H9 (cell line): ENCODE results near the gene TPGS1. TPM values are rescaled to one million over a fixed set of nuclear protein-coding genes. Genes with fewer than 3 reads are reported as not detected.

Source experiments
- DNase-seq: peaks from one replicate; pipeline ENCODE4 v3.0.0-alpha.2; 2017
- H2AFZ ChIP-seq: one replicate; pipeline ENCODE4 v1.6.1; 2013; ENCODE audit warnings: mild to moderate bottlenecking, low read length, control low read depth, moderate library complexity
- H2AK5ac ChIP-seq: 2 replicates; pipeline ENCODE4 v1.6.1; 2013; ENCODE audit warnings: low read length, control low read depth, mixed read lengths; ENCODE audit not compliant: insufficient read length
- H2BK120ac ChIP-seq: one replicate; pipeline ENCODE4 v1.6.1; 2013; ENCODE audit warnings: low read depth, mild to moderate bottlenecking, low read length, control low read depth, inconsistent platforms; ENCODE audit not compliant: poor library complexity, severe bottlenecking
- H2BK12ac ChIP-seq: 2 replicates; pipeline ENCODE4 v1.6.1; 2013; ENCODE audit warnings: low read length, control low read depth, mixed read lengths, low read depth; ENCODE audit not compliant: insufficient read length
- H2BK15ac ChIP-seq: 2 replicates; pipeline ENCODE4 v1.6.1; 2013; ENCODE audit warnings: low read depth, low read length, control low read depth
- H2BK20ac ChIP-seq: one replicate; pipeline ENCODE4 v1.6.1; 2013; ENCODE audit warnings: low read depth, mild to moderate bottlenecking, low read length, control low read depth, inconsistent platforms; ENCODE audit not compliant: poor library complexity, severe bottlenecking
- H2BK5ac ChIP-seq: 2 replicates; pipeline ENCODE4 v1.6.1; 2013; ENCODE audit warnings: low read length, control low read depth, mixed read lengths; ENCODE audit not compliant: insufficient read length
- H3K14ac ChIP-seq: 2 replicates; pipeline ENCODE4 v1.6.1; 2013; ENCODE audit warnings: low read length, control low read depth; ENCODE audit not compliant: insufficient read depth
- H3K18ac ChIP-seq: 2 replicates; pipeline ENCODE4 v1.6.1; 2013; ENCODE audit warnings: low read depth, mild to moderate bottlenecking, mixed read lengths, low read length, control low read depth; ENCODE audit not compliant: insufficient read length
- H3K23ac ChIP-seq: 2 replicates; pipeline ENCODE4 v1.6.1; 2013; ENCODE audit warnings: low read length, control low read depth, mixed read lengths, low read depth; ENCODE audit not compliant: insufficient read length
- H3K23me2 ChIP-seq: 2 replicates; pipeline ENCODE4 v1.6.1; 2013; ENCODE audit warnings: low read depth, mild to moderate bottlenecking, mixed read lengths, low read length, control low read depth; ENCODE audit not compliant: insufficient read length, poor library complexity, severe bottlenecking
- H3K27ac ChIP-seq: 2 replicates; pipeline ENCODE4 v1.5.1; 2013; ENCODE audit warnings: low read length, control low read depth, mixed read lengths, low read depth; ENCODE audit not compliant: insufficient read length
- H3K27me3 ChIP-seq: 2 replicates; pipeline ENCODE4 v1.6.1; 2013; ENCODE audit warnings: low read length, control low read depth, inconsistent platforms; ENCODE audit not compliant: insufficient read depth
- H3K4ac ChIP-seq: 2 replicates; pipeline ENCODE4 v1.6.1; 2013; ENCODE audit warnings: low read depth, mild to moderate bottlenecking, control low read depth, inconsistent platforms, low read length, moderate library complexity
- H3K4me1 ChIP-seq: 2 replicates; pipeline ENCODE4 v1.6.1; 2013; ENCODE audit warnings: low read length, control low read depth, inconsistent platforms; ENCODE audit not compliant: insufficient read depth
- H3K4me2 ChIP-seq: 2 replicates; pipeline ENCODE4 v1.6.1; 2013; ENCODE audit warnings: low read length, control low read depth, mixed read lengths; ENCODE audit not compliant: insufficient read length, insufficient read depth
- H3K56ac ChIP-seq: 2 replicates; pipeline ENCODE4 v1.6.1; 2013; ENCODE audit warnings: low read depth, mild to moderate bottlenecking, mixed read lengths, low read length, control low read depth; ENCODE audit not compliant: insufficient read length
- H3K79me1 ChIP-seq: 2 replicates; pipeline ENCODE4 v1.6.1; 2013; ENCODE audit warnings: low read depth, mild to moderate bottlenecking, moderate library complexity, low read length, control low read depth, inconsistent platforms; ENCODE audit not compliant: insufficient read depth, poor library complexity, severe bottlenecking
- H3K79me2 ChIP-seq: 2 replicates; pipeline ENCODE4 v1.6.1; 2013; ENCODE audit warnings: low read length, control low read depth, inconsistent platforms; ENCODE audit not compliant: insufficient read depth
- H3K9ac ChIP-seq: 2 replicates; pipeline ENCODE4 v1.6.1; 2013; ENCODE audit warnings: low read length, control low read depth, mixed read lengths; ENCODE audit not compliant: insufficient read length; ENCODE audit errors: extremely low read depth
- H3K9me3 ChIP-seq: one replicate; pipeline ENCODE4 v1.6.1; 2013; ENCODE audit warnings: low read depth, low read length, inconsistent platforms; ENCODE audit not compliant: control insufficient read depth
- H3T11ph ChIP-seq: one replicate; pipeline ENCODE4 v1.6.1; 2013; ENCODE audit warnings: mild to moderate bottlenecking, low read length, control low read depth, inconsistent platforms
- H4K20me1 ChIP-seq: one replicate; pipeline ENCODE4 v1.6.1; 2013; ENCODE audit not compliant: control insufficient read depth, insufficient read length, insufficient read depth
- H4K5ac ChIP-seq: 2 replicates; pipeline ENCODE4 v1.6.1; 2013; ENCODE audit warnings: low read depth, mild to moderate bottlenecking, mixed read lengths, low read length, control low read depth; ENCODE audit not compliant: insufficient read length
- H4K8ac ChIP-seq: replicated peaks from 2 replicates; pipeline ENCODE4 v1.6.1; 2013; ENCODE audit warnings: low read length, control low read depth, mixed read lengths, low read depth; ENCODE audit not compliant: insufficient read length
- H4K91ac ChIP-seq: 2 replicates; pipeline ENCODE4 v1.6.1; 2013; ENCODE audit warnings: low read depth, mild to moderate bottlenecking, moderate library complexity, mixed read lengths, low read length, control low read depth; ENCODE audit not compliant: insufficient read length
- H3K27ac Mint-ChIP-seq, 3 experiments: 2 replicates in 2 of 3; 3 replicates in 1 of 3; pipeline ENCODE4 v1.8.0; 2020 to 2021; ENCODE audit warnings: mixed read lengths in 3 of 3, mild to moderate bottlenecking in 1 of 3, moderate library complexity in 1 of 3
- H3K27me3 Mint-ChIP-seq: 2 replicates; pipeline ENCODE4 v1.8.0; 2021; ENCODE audit warnings: low read depth, mild to moderate bottlenecking, moderate library complexity, mixed read lengths
- H3K36me3 Mint-ChIP-seq, 3 experiments: 2 replicates in 2 of 3; 3 replicates in 1 of 3; pipeline ENCODE4 v1.8.0; 2020 to 2021; ENCODE audit warnings: low read depth in 3 of 3, mixed read lengths in 3 of 3; ENCODE audit not compliant: insufficient read depth in 1 of 3
- H3K4me1 Mint-ChIP-seq, 2 experiments: 2 replicates each; pipeline ENCODE4 v1.8.0; 2020; ENCODE audit warnings: mixed read lengths in 2 of 2
- H3K4me3 Mint-ChIP-seq, 2 experiments: 2 replicates in 1 of 2; 3 replicates in 1 of 2; pipeline ENCODE4 v1.8.0; 2020 to 2021; ENCODE audit warnings: mild to moderate bottlenecking in 2 of 2, mixed read lengths in 2 of 2, moderate library complexity in 1 of 2
- H3K9me3 Mint-ChIP-seq, 2 experiments: 2 replicates in 1 of 2; 3 replicates in 1 of 2; pipeline ENCODE4 v1.8.0; 2020; ENCODE audit warnings: mild to moderate bottlenecking in 2 of 2, mixed read lengths in 2 of 2, moderate library complexity in 1 of 2
- WGBS: extraction: QIAGEN DNeasy Blood & Tissue Kit; methylation state at CpG from one replicate; pipeline ENCODE4 v1.1.7; 2013; ENCODE audit warnings: missing lambda C conversion rate, low lambda C conversion rate, mixed read lengths; ENCODE audit not compliant: insufficient read length; ENCODE audit errors: extremely low coverage; 5-methylcytosine and 5-hydroxymethylcytosine counted together
- total RNA-seq: library from RNA; stranded (reverse); gene quantifications from 2 replicates; pipeline ENCODE4 v1.2.1, GENCODE V29; 2021
- TF ChIP-seq, protein P1 (sequence below): fragments of 200-600 bp; sonication (generic); conservative IDR thresholded peaks from 3 replicates; pipeline ENCODE4 v1.8.0; 2021; ENCODE audit warnings: antibody characterized with exemption, mild to moderate bottlenecking

The TPGS1 gene
- total RNA-seq, 1 experiment from 2014 or later: 7.4 TPM

DNA sequence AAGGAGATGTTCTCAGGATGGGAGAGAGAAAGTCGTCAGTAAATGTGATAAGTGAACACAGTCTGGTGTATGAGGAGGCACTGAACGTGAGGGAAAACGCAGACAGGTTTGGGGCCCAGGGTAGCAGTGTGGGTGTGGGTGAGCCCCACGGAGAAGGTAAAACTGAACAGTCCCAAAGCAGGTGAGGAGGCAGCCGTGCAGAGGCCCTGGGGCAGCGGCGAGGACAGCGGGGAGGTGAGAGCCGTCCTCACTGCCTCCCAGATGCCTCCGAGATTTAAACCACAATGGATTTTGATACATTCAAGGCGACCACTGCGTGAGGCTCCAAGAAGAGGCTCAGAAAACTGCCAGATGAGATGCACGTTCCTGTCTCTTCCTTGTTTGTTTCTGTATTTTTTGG lies 31.9 kb upstream of the TPGS1 start:
- H2AFZ ChIP-seq: no peak overlapping the region
- H2BK120ac ChIP-seq: no peak overlapping the region
- H2AK5ac ChIP-seq: no peak overlapping the region
- H3K23me2 ChIP-seq: no peaks in the 10 kb centered on the region
- no peak overlapping the region for H2BK15ac ChIP-seq
- no peak overlapping the region for H4K8ac ChIP-seq
- H2BK12ac ChIP-seq: no peak overlapping the region
- H3K79me1 ChIP-seq: no peaks in the 10 kb centered on the region
- Mint-ChIP-seq H3K4me3 (no peak overlapping the region), H3K36me3 (peaks cover 1 to 2% (median 2%) of the 10 kb centered on the region in 3 experiments; a peak in 4 of 7 replicates), H3K27me3 (peaks cover 8% of the 10 kb centered on the region), H3K9me3 (peaks cover 2 to 6% of the 10 kb centered on the region in 2 experiments; a peak in 4 of 5 replicates), H3K4me1 (peaks cover 7 to 15% of the 10 kb centered on the region in 2 experiments), H3K27ac (no peak overlapping the region)
- H3K27ac ChIP-seq: no peak overlapping the region
- H3K27me3 ChIP-seq: no peaks in the 10 kb centered on the region
- H3K4me1 ChIP-seq: no peaks in the 10 kb centered on the region
- H3K4ac ChIP-seq: no peak overlapping the region
- H4K20me1 ChIP-seq: no peaks in the 10 kb centered on the region
- H3K56ac ChIP-seq: no peak overlapping the region
- no peak overlapping the region for H2BK5ac ChIP-seq
- no peak overlapping the region for H4K91ac ChIP-seq
- WGBS: no CpG with 5 or more reads among the region's 13 CpGs
- H3K4me2 ChIP-seq: no peak overlapping the region
- no peak overlapping the region for H3K14ac ChIP-seq
- no peak overlapping the region for H3K9ac ChIP-seq
- no peak for DNase-seq
- no peak overlapping the region for H3K18ac ChIP-seq
- H2BK20ac ChIP-seq: no peak overlapping the region
- TF ChIP-seq, protein P1, sequence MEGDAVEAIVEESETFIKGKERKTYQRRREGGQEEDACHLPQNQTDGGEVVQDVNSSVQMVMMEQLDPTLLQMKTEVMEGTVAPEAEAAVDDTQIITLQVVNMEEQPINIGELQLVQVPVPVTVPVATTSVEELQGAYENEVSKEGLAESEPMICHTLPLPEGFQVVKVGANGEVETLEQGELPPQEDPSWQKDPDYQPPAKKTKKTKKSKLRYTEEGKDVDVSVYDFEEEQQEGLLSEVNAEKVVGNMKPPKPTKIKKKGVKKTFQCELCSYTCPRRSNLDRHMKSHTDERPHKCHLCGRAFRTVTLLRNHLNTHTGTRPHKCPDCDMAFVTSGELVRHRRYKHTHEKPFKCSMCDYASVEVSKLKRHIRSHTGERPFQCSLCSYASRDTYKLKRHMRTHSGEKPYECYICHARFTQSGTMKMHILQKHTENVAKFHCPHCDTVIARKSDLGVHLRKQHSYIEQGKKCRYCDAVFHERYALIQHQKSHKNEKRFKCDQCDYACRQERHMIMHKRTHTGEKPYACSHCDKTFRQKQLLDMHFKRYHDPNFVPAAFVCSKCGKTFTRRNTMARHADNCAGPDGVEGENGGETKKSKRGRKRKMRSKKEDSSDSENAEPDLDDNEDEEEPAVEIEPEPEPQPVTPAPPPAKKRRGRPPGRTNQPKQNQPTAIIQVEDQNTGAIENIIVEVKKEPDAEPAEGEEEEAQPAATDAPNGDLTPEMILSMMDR: no peak
- H3K23ac ChIP-seq: no peak overlapping the region
- no peak overlapping the region for H3T11ph ChIP-seq
- no peaks in the 10 kb centered on the region for H3K79me2 ChIP-seq
- no peak overlapping the region for H4K5ac ChIP-seq
- H3K9me3 ChIP-seq: no peaks in the 10 kb centered on the region
